Epithelial cell of proximal tubule (primary cell): ENCODE data around the gene RPS27. TPM values are rescaled to one million over a fixed set of nuclear protein-coding genes. Genes with fewer than 3 reads are reported as not detected.

Experiments used
- DNase-seq: peaks from one replicate; pipeline ENCODE4 v3.0.0-alpha.2; 2011; ENCODE audit warnings: low read depth
- H3K4me3 ChIP-seq: 2 replicates; pipeline ENCODE4 v1.5.1; 2011; ENCODE audit warnings: low read depth, mild to moderate bottlenecking, low read length
- CTCF ChIP-seq: conservative IDR thresholded peaks from 2 replicates; pipeline ENCODE4 v1.5.1; 2012; ENCODE audit warnings: low read depth, mild to moderate bottlenecking, low read length
- total RNA-seq: library from RNA; depleted of rRNA; stranded (reverse); fragments of >200 nt; gene quantifications from 2 replicates; pipeline ENCODE4 v1.2.3, GENCODE V29; 2015

RPS27 gene
- total RNA-seq, 1 donor from 2014 or later: 2,488 TPM

GRCh38 chr1:153945795-153946621 is 44.6 kb upstream of the RPS27 start:
- DNase-seq: no peak

DNA sequence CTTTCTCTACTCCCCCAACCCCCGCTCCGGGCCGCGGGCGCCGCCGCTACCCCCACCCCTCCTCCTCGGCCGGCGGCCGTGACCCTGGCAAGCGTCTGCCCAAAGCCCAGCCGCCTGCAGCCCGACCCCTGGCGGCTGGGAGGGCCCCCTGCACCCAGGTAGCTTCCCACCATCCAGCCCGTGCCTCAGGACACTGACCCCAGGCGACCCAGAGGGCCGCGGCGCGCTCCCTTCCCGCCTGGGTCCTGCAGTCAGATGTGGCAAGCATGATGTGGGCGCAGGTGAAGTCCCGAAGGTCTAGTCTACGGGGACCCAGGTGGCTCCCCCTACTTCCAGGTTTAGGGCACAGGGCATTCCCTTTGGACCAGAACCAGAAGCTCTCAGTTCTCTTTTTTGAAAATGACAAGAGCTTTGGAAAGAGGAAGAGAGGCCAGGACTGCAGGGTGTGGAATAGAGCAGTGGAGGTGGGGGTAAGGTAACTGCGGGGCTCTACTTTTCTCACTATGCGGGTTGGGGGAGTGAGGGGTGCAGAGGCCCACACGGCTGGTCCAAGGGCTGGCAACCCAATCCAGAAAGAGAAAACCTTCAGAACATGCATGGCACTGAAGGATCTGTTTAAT is 43.8 kb upstream of the RPS27 start, which contains the start of gene DENND4B:
Gene DENND4B (minus strand): TSS at position 97 of the 620 bp plus-strand sequence. CDS start 2,344 bp downstream, outside the sequence.
- no peak for DNase-seq
- peak; percentile 80 for TF ChIP-seq CTCF
- H3K4me3 ChIP-seq: peak within 1 kb of the TSS; percentile 88

More at GRCh38 chr1:153945795-153946621, 44.6 kb upstream of the RPS27 start:
- peak overlapping the region; percentile 88 for H3K4me3 ChIP-seq
- TF ChIP-seq CTCF: no peak

DNA sequence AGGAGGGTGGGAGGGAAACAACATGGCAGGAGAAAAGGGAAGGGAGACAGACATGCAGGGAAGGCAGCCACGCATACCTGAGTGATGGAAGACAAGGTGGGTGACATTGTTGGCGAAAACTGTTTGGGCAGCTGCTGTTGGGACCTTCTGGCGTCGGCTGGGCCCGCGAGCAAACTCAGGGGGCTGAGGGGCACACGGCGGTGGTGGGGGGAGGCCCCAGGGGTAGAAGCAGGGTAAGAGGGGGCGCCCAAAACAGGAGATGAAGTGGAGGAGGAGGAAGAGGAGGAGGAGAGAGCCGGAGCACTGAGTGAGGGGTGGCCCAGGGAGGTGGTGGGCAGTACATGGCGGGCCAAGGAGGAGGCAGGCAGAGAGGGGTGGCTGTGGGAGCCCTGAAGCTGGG is 39.4 kb upstream of the RPS27 start:
- no peak for TF ChIP-seq CTCF
- no peak overlapping the region for H3K4me3 ChIP-seq

GRCh38 chr1:153951801-153952200 is 38.8 kb upstream of the RPS27 start:
- no peak for DNase-seq
- TF ChIP-seq CTCF: no peak
- H3K4me3 ChIP-seq: no peak overlapping the region

More for the DNA sequence above, 39.4 kb upstream of the RPS27 start:
- DNase-seq: no peak

- no peak for TF ChIP-seq CTCF
- H3K4me3 ChIP-seq: no peak overlapping the region
- DNase-seq: no peak
These were observed 36.6 kb upstream of the RPS27 start for GRCh38 chr1:153953859-153954365.

- no peak for TF ChIP-seq CTCF
- DNase-seq: no peak
- no peak overlapping the region for H3K4me3 ChIP-seq
These were observed 35.7 kb upstream of the RPS27 start for GRCh38 chr1:153954826-153955225.
